ENCODE measurements around the gene PYM1. TPM values are rescaled to one million over a fixed set of nuclear protein-coding genes. Genes with fewer than 3 reads are reported as not detected.

PYM1 gene
- total RNA-seq, 1 donor from 2014 or later, result 34.0 TPM

DNA sequence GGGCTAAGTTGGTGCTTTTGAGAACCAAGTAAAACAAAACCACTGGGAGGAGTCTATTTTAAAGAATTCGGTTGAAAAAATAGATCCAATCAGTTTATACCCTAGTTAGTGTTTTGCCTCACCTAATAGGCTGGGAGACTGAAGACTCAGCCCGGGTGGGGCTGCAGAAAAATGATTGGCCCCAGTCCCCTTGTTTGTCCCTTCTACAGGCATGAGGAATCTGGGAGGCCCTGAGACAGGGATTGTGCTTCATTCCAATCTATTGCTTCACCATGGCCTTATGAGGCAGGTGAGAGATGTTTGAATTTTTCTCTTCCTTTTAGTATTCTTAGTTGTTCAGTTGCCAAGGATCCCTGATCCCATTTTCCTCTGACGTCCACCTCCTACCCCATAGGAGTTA lies 44.3 kb upstream of the PYM1 start:
- Histone ChIP-seq H3K36me3 (ENCODE audit: control insufficient read depth, insufficient read depth, low read length) (no peaks in the 10 kb centered on the region), H3K4me3 (ENCODE audit: low read depth, low read length) (no peak overlapping the region), H3K27me3 (ENCODE audit: control insufficient read depth, insufficient read depth, low read length) (no peaks in the 10 kb centered on the region)
- no peak for TF ChIP-seq CTCF (IDR thresholded peaks at IDR 0.05; ENCODE audit: insufficient read depth, low read length, severe bottlenecking)
- FAIRE-seq (no peak), DNase-seq (ENCODE audit: low read depth) (peak; percentile 84)

GRCh38 chr12:55970775-55971174 lies 43.1 kb upstream of the PYM1 start:
- TF ChIP-seq CTCF (IDR thresholded peaks at IDR 0.05; ENCODE audit: insufficient read depth, low read length, severe bottlenecking), result no peak
- FAIRE-seq (no peak), DNase-seq (ENCODE audit: low read depth) (no peak)
- Histone ChIP-seq H3K4me3 (ENCODE audit: low read depth, low read length) (no peak overlapping the region), H3K36me3 (ENCODE audit: control insufficient read depth, insufficient read depth, low read length) (no peaks in the 10 kb centered on the region), H3K27me3 (ENCODE audit: control insufficient read depth, insufficient read depth, low read length) (no peaks in the 10 kb centered on the region)

DNA sequence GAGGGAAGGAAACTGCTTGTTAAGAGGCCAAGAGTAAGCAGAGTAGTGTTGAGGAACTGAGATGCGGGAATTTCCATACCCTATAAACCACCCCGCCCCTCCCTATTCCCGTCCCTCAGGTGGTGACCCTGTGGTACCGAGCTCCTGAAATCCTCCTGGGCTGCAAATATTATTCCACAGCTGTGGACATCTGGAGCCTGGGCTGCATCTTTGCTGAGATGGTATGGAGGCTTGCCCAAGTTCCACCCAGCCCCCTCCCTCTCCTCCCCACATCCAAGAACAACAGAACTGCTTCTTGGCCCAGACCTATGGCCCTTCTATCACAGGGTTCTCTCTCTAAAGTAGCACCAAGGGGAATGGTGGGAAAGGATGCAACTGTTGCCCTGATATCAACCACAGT lies 41.7 kb upstream of the PYM1 start:
- H3K36me3 ChIP-seq (ENCODE audit: control insufficient read depth, insufficient read depth, low read length), result no peaks in the 10 kb centered on the region
- H3K27me3 ChIP-seq (ENCODE audit: control insufficient read depth, insufficient read depth, low read length), result no peaks in the 10 kb centered on the region
- FAIRE-seq (no peak), DNase-seq (ENCODE audit: low read depth) (no peak)
- H3K4me3 ChIP-seq (ENCODE audit: low read depth, low read length), result no peak overlapping the region
- TF ChIP-seq CTCF (IDR thresholded peaks at IDR 0.05; ENCODE audit: insufficient read depth, low read length, severe bottlenecking), result no peak

GRCh38 chr12:55966408-55967281 lies 39.0 kb upstream of the PYM1 start, which contains the start of gene CDK2:
Gene CDK2 (plus strand): TSS chr12:55966830. CDS start chr12:55967009, 179 bp downstream.
- no peak for TF ChIP-seq CTCF (IDR thresholded peaks at IDR 0.05; ENCODE audit: insufficient read depth, low read length, severe bottlenecking)
- Histone ChIP-seq H3K4me3 (ENCODE audit: low read depth, low read length) (peak within 1 kb of the TSS; percentile 85), H3K27me3 (ENCODE audit: control insufficient read depth, insufficient read depth, low read length) (no peaks in the 10 kb centered on the region), H3K36me3 (ENCODE audit: control insufficient read depth, insufficient read depth, low read length) (no peaks in the 10 kb centered on the region)
- peak; percentile 67 for DNase-seq (ENCODE audit: low read depth)
- FAIRE-seq, result no peak

DNA sequence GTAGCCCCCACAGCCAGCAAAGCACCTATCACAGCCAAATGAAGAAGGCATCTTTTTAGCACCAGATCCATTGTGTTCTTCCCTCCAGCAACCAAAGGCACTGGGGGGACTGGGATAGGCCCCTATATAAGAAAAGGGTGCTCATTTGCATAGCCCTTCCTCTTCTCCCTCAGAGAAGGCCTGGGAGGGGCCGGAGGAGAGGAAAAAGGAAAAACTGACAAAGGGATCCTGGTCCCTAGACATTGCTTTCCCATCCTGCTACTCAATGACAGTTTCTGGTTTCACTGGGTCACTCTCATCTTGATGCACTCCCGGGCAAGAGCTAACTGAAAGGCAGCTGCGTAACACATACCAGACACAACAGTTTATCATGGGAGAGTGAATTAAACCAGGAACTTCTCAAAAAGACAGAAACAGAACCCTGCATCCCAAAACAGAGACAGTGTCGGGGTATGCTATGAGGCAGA lies 38.3 kb upstream of the PYM1 start, which contains the start of gene PMEL:
Gene PMEL (minus strand): TSS at position 102 of the 467 bp plus-strand sequence. CDS start 31 bp downstream, at position 71.
- Histone ChIP-seq H3K4me3 (ENCODE audit: low read depth, low read length) (peak within 1 kb of the TSS; percentile 85), H3K36me3 (ENCODE audit: control insufficient read depth, insufficient read depth, low read length) (no peaks in the 10 kb centered on the region), H3K27me3 (ENCODE audit: control insufficient read depth, insufficient read depth, low read length) (no peaks in the 10 kb centered on the region)
- no peak for TF ChIP-seq CTCF (IDR thresholded peaks at IDR 0.05; ENCODE audit: insufficient read depth, low read length, severe bottlenecking)
- DNase-seq (ENCODE audit: low read depth), result no peak
- no peak for FAIRE-seq
